GM18867 (cell line): ENCODE measurements around the gene BLID.

ENCODE experiments used
- ATAC-seq: cut with Tn5 transposase; IDR thresholded peaks from one replicate; pipeline ENCODE4 v1.9.1; 2021; ENCODE audit warnings: mild to moderate bottlenecking, moderate library complexity; ENCODE audit not compliant: unreplicated experiment

BLID gene

DNA sequence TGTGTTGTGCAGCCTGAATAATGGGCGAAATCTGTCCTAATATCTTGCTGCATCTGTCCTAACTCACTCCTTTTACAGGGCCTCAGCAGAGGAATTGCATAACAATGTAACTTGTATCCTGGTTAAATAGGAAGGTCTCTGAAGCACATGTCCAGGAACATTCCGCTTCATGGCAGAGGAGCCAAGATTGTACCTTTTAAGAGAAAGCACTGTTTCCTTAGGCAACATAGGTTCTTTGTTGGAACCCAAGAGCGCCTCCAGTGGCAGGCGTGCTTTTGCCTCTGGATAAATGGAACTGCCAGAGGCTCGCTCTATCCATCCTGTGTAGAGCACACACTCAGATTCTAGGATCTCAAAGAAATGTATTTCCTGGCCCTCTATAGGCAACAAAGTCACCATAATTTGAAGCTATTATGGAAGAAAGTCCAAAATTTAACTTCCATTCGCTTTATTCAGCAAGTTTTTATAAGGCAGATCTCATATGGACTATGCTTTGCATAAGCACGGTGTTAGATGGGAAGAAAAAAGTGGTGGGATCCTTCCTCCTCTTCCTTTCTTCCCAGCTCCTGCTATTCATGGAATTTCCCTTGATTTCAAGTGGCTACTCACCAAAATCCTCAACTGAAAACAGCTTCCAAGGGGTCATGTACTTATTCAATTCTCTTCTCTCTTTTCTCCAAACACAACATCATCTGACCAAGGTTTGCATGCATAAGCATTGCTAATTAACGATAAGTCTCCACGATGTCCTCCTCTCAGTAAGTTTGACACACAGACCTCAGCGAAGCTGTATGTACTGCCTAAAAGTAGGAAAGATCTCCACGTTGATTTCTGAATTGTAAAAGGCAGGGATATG, at the start of gene BLID:
TSS of gene BLID (minus strand) at position 692 of the 856 bp plus-strand sequence. CDS start at position 399, 293 bp downstream.
- no peak for ATAC-seq

- no peak for ATAC-seq
Observed at GRCh38 chr11:122163053-122163819, 47.2 kb upstream of the BLID start.

GRCh38 chr11:122162095-122162494, 46.1 kb upstream of the BLID start:
- ATAC-seq = no peak

DNA sequence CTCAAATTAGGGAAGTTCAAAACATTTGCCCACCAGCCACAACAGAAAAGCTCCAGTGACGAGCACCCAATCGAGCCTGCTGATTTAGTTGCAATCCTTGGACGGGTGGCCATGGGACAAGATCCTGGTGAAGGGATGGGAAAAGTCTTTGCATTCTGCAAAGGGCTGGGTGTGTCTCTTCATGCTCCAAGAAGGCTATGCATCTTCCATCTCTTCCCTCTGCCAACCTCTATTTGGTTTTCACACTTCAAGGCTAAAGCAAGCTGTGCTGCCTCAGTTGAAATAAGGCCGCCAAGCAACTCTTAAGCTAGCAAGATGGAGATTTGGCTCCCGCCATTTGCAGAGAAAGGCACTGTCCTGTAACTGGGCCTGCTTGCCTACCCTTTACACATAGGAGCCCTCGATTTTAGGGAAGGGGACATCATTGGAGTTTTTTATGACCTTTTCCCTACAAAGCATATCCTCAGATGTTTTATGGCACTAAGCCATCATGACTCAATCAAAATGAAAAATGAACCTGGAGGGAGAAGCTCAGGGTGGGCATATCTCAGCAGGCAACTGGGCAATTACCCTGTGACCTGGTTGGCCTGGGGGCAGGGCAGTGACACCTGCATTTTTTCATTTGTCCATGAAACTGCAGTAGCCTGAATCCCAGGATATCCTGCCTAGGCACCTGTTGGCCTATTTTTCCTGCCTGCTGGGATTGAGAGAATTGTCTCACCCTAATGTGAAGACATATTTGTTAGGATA, 45.0 kb upstream of the BLID start:
- ATAC-seq = no peak

GRCh38 chr11:122159861-122160260, 43.8 kb upstream of the BLID start:
- no peak for ATAC-seq

DNA sequence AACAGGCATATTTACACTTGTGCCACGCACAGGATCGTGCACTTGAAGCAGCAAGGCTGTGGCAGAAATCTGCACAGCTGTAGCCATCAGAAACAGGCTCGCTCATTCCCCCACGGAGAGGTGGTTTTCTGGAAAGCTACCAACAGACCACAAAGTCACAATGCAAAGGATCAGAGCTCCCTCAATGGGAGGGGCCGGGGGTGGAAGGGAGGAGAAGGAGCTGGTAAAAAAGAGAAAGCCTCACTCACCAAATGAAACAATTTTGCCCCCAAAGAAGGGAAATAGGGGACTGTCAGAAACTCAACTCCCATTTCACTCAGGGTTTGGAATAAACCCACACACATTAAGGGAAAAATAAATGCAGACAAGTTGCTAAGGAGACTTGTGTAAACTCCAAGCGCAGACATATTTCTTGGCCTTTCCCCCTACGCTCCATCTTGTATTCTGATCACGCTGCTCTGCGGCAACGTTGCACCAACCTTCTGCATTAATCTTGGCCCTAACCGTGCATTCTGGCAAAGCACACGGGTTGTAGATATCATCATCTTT, 43.2 kb upstream of the BLID start:
- no peak for ATAC-seq

- ATAC-seq = no peak
Observed at GRCh38 chr11:122158171-122158570, 42.2 kb upstream of the BLID start.

GRCh38 chr11:122157653-122158161, 41.7 kb upstream of the BLID start:
- no peak for ATAC-seq

- ATAC-seq = no peak
Observed at GRCh38 chr11:122156940-122157382, 40.9 kb upstream of the BLID start.

DNA sequence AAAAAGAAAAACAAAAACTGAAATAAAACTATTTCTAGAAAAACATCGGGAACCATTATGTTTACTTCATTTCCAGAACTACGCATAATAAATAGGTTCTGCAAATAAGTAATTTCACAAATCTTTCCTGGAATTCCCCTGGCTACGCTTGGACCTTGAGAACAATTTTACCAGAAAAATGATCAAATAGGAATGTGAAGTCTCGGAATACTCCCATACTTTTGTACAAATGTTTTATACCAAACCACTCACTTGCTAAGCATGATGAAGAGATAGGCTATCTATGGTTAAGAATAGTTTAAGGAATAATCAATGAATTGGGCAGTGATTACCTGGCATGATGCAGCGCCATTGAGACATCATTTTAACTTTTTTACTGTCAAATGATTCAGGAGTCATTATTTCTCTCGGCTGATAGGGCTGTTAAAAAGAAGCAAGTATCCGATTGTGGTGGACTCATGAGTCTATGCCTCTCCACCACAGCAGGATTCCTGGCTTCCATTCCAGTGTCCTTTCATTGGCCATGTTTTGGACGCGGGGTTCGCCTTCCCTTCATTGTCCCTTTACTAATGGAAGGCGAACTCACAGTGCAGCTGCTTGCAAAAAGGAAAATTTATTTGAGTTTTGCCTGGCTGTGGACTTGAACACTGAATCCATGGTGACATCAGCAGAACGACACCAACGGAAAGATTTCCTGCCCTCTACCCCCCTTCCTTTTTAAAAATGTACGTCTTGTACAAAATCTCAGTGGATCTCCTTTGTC, 39.9 kb upstream of the BLID start:
- no peak for ATAC-seq

GRCh38 chr11:122154994-122155393, 39.0 kb upstream of the BLID start:
- no peak for ATAC-seq

DNA sequence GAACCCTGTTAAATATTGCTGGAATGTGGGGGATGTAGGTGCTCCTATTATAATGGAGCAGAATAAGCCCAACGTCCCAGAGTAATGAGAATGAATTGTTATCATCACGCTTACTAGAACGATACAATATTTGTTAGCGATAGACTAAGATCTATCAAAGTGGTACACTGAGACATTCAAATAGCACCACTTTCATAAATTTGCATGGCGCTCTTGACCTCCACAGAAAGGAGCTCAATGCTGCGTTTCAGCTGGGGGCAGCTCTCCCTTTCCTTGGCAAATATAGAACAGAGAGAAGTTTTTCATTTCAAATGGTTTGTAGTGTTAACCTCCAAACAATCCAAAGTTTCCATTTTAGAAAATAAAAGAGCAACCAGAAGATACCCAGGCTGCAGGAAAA, 38.2 kb upstream of the BLID start:
- ATAC-seq = no peak

- no peak for ATAC-seq
Observed at GRCh38 chr11:122153746-122154145, 37.7 kb upstream of the BLID start.

- ATAC-seq = no peak
Observed at GRCh38 chr11:122150216-122151124, 34.5 kb upstream of the BLID start.

DNA sequence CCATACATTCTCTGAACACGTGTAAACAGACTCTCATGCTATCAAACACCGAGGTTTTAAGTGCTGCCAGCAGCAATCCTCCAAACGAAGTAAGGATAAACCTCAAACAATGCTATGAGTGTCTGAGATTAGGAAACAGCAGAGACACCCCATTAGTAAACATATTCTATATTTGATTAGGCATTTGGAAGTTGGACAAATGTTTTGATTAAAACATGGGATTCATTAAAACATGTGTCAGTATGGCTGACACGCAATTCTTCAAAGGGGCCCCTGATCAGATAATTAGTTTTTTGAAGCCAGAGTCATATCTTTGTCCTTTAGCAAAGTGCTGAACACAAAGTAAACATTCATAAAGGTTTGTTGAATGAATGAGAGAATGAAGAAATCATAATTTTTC, 33.2 kb upstream of the BLID start:
- no peak for ATAC-seq

DNA sequence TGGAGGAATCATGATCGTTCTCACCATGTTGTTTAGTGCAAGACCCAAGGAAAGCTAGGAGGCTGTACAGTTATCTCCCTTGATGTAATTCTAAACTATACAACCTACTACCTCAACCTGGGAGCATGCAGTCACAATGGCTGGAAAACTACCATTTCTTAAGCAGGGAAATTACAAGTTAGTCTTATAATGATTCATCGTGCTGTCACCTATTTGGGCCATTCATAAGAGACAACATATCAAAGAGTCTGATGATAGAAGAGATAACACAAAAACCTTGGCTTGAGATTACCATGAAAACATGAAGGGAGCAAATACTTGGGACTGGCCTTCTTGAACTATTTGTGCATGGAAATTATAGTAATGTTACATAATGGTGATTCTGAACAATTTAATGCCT, 30.5 kb upstream of the BLID start:
- no peak for ATAC-seq

DNA sequence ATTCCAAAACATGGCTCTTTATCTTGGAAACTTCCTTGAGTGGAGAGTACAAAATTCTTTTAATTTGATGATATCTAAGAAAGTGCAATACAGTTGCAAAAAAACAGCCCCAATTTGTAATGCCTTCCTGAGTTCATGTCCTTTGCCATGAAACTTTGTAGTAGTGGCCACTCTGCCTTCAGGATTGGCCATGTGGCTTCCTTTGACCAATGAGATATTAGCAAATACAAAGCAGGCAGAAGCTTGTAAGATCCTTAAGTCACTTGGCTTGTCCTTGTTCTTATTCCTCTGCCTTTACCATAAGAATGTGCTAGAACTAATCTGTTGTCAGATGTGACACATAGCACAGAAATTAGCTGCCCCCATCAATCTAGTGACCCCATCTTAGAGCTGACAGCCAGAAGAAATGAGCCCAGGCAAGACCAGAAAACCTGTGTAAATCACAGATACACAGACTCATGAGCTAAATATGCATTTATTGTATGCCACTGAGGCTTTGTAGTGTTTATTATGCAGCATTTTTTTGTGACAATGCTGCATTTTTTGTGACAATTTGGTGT, 29.8 kb upstream of the BLID start:
- no peak for ATAC-seq

GRCh38 chr11:122144752-122145151, 28.7 kb upstream of the BLID start:
- ATAC-seq = no peak

- no peak for ATAC-seq
Observed at GRCh38 chr11:122141725-122142124, 25.7 kb upstream of the BLID start.
